ENCODE results near the gene CFAP46. TPM values are rescaled to one million over a fixed set of nuclear protein-coding genes. Genes with fewer than 3 reads are reported as not detected.

The CFAP46 gene
- total RNA-seq, 1 experiment from 2014 or later, result 1.6 TPM

- CTCF ChIA-PET, result interaction anchor here (0.6 kb wide), 1 partner anchor 30 kb away, joined by 6 read pairs; no protein-coding TSS in a partner anchor
- H3K9me3 ChIP-seq (ENCODE audit: control insufficient read depth, insufficient read depth, low read depth, low read length), result no peaks in the 10 kb centered on the region
- BruUV-seq (replicated peaks), result no TSS peak
- H3K36me3 ChIP-seq (ENCODE audit: control insufficient read depth, insufficient read depth, low read length), result no peaks in the 10 kb centered on the region
- H3K27ac ChIP-seq (ENCODE audit: low read length), result no peak overlapping the region
- no peak for TF ChIP-seq TCF7L2 (IDR thresholded peaks at IDR 0.05; ENCODE audit: low read depth, low read length)
- TF ChIP-seq POLR2AphosphoS5 (IDR thresholded peaks at IDR 0.05; ENCODE audit: low read depth, low read length), result no peak
- TF ChIP-seq SIN3A (IDR thresholded peaks at IDR 0.05; ENCODE audit: borderline replicate concordance, insufficient read depth, low read depth, low read length), result no peak
- no peak for TF ChIP-seq CTCF (IDR thresholded peaks at IDR 0.05)
- no peak for TF ChIP-seq REST (IDR thresholded peaks at IDR 0.05; ENCODE audit: insufficient read depth in 1 of 2, low read depth in 2 of 2, low read length in 1 of 2)
- DNase-seq (ENCODE audit: low read depth, low spot score) (no peak), ATAC-seq (no peak)
- intact Hi-C loops (cut with micrococcal nuclease; ENCODE audit: unreplicated experiment), result no loop called here
- no peaks in the 10 kb centered on the region for H3K4me1 ChIP-seq (ENCODE audit: control insufficient read depth, insufficient read depth, low read length)
- no peaks in the 10 kb centered on the region for H3K27me3 ChIP-seq (ENCODE audit: control insufficient read depth, insufficient read depth, low read length)
- POLR2A ChIA-PET, result no interaction called here
- no peak overlapping the region for H3K4me3 ChIP-seq (ENCODE audit: low read depth in 2 of 2, low read length in 2 of 2)
- in situ Hi-C loops (cut with HindIII; ENCODE audit: low pct_unique_long_range_greater_than_20kb, low sequenced_read_pairs), result no loop called here
Measured at GRCh38 chr10:132910186-132910880, 32.0 kb downstream of the CFAP46 start.

GRCh38 chr10:132909491-132910071 is 32.8 kb downstream of the CFAP46 start:
- H3K9me3 ChIP-seq (ENCODE audit: control insufficient read depth, insufficient read depth, low read depth, low read length), result no peaks in the 10 kb centered on the region
- intact Hi-C loops (cut with micrococcal nuclease; ENCODE audit: unreplicated experiment) (no loop called here), in situ Hi-C loops (cut with HindIII; ENCODE audit: low pct_unique_long_range_greater_than_20kb, low sequenced_read_pairs) (no loop called here)
- H3K4me1 ChIP-seq (ENCODE audit: control insufficient read depth, insufficient read depth, low read length), result no peaks in the 10 kb centered on the region; the same call in 1 of the 2 replicates
- TF ChIP-seq CTCF (IDR thresholded peaks at IDR 0.05) (no peak), REST (IDR thresholded peaks at IDR 0.05; ENCODE audit: insufficient read depth in 1 of 2, low read depth in 2 of 2, low read length in 1 of 2) (no peak), SIN3A (IDR thresholded peaks at IDR 0.05; ENCODE audit: borderline replicate concordance, insufficient read depth, low read depth, low read length) (no peak), TCF7L2 (IDR thresholded peaks at IDR 0.05; ENCODE audit: low read depth, low read length) (no peak), POLR2AphosphoS5 (IDR thresholded peaks at IDR 0.05; ENCODE audit: low read depth, low read length) (no peak)
- CTCF ChIA-PET, result interaction anchor here (0.6 kb wide), 1 partner anchor 31 kb away, joined by 6 read pairs; no protein-coding TSS in a partner anchor
- H3K36me3 ChIP-seq (ENCODE audit: control insufficient read depth, insufficient read depth, low read length), result no peaks in the 10 kb centered on the region
- no peaks in the 10 kb centered on the region; the same call in 1 of the 2 replicates for H3K27me3 ChIP-seq (ENCODE audit: control insufficient read depth, insufficient read depth, low read length)
- no peak overlapping the region for H3K4me3 ChIP-seq (ENCODE audit: low read depth in 2 of 2, low read length in 2 of 2)
- no peak overlapping the region for H3K27ac ChIP-seq (ENCODE audit: low read length)
- no peak for ATAC-seq
- no peak for DNase-seq (ENCODE audit: low read depth, low spot score)
- BruUV-seq (replicated peaks), result no TSS peak
- POLR2A ChIA-PET, result no interaction called here

Data from Panc1 (cell line).